Endothelial cell of umbilical vein (primary cell): ENCODE results near the gene MCM7. TPM values are rescaled to one million over a fixed set of nuclear protein-coding genes. Genes with fewer than 3 reads are reported as not detected.

Experiments used
- BruUV-seq: library from RNA; stranded (reverse); fragments of 400-500 nt; replicated peaks from 2 replicates; lab custom pipeline; 2021; lab: Mats Ljungman, UMichigan
- CTCF ChIA-PET: fragments of 300-600, 350-600 bp; sonication (Branson Sonifier 250); formaldehyde crosslinking; loops from one replicate; lab custom pipeline; 2021; ENCODE audit warnings: antibody characterized with exemption, inconsistent platforms; lab: Charles Lee
- POLR2A ChIA-PET: fragments of 300-600, 350-600 bp; sonication (Branson Sonifier 250); formaldehyde crosslinking; loops from one replicate; lab custom pipeline; 2021; ENCODE audit warnings: antibody characterized with exemption, inconsistent platforms; lab: Charles Lee
- DNase-seq: peaks from one replicate; pipeline ENCODE4 v3.0.0-alpha.2; 2011; ENCODE audit warnings: low read depth, low spot score
- FAIRE-seq: peaks from 2 replicates; lab custom pipeline; 2011; peaks lifted over from hg19 to GRCh38; lab: Jason Lieb, UNC
- H2AFZ ChIP-seq: 2 replicates; pipeline ENCODE4 v1.6.0; 2012; ENCODE audit warnings: low read depth, low read length, control low read depth, inconsistent platforms
- H3K27ac ChIP-seq: 2 replicates; pipeline ENCODE4 v1.5.1; 2011; ENCODE audit warnings: low read depth, mild to moderate bottlenecking, control low read depth, low read length, moderate library complexity; ENCODE audit not compliant: insufficient read depth
- H3K27me3 ChIP-seq, 2 experiments: 2 replicates each; pipeline versions ENCODE4 v1.6.0 to v1.6.1; 2011; ENCODE audit warnings: low read length in 2 of 2, mixed read lengths in 1 of 2; ENCODE audit not compliant: control insufficient read depth in 2 of 2, insufficient read depth in 2 of 2
- H3K36me3 ChIP-seq, 2 experiments: 2 replicates in 1 of 2; 3 replicates in 1 of 2; pipeline ENCODE4 v1.5.1; 2011; ENCODE audit warnings: low read length in 2 of 2, mild to moderate bottlenecking in 1 of 2, moderate library complexity in 1 of 2; ENCODE audit not compliant: control insufficient read depth in 2 of 2, insufficient read depth in 2 of 2; ENCODE audit errors: extremely low read depth in 1 of 2
- H3K4me1 ChIP-seq: 3 replicates; pipeline ENCODE4 v1.5.1; 2011; ENCODE audit warnings: mild to moderate bottlenecking, low read length; ENCODE audit not compliant: control insufficient read depth, insufficient read depth; ENCODE audit errors: extremely low read depth
- H3K4me2 ChIP-seq: 2 replicates; pipeline ENCODE4 v1.6.1; 2011; ENCODE audit warnings: low read length, control low read depth, mixed read lengths; ENCODE audit not compliant: insufficient read depth
- H3K4me3 ChIP-seq, 3 experiments: fragments of 200-600 bp in 1 of 3; sonication (generic), shearing (Covaris generic) in 1 of 3; replicated peaks in 1 of 3; 2 replicates each; pipeline ENCODE4 v1.5.1; 2011 to 2016; ENCODE audit warnings: control low read depth in 3 of 3, low read length in 3 of 3, mild to moderate bottlenecking in 2 of 3, inconsistent platforms in 1 of 3, low read depth in 1 of 3, moderate library complexity in 1 of 3; ENCODE audit not compliant: insufficient read depth in 1 of 3
- H3K79me2 ChIP-seq: 2 replicates; pipeline ENCODE4 v1.6.0; 2012; ENCODE audit warnings: low read length, inconsistent platforms; ENCODE audit not compliant: control insufficient read depth, insufficient read depth
- H3K9ac ChIP-seq: replicated peaks from 2 replicates; pipeline ENCODE3; 2011; ENCODE audit warnings: low read length, control low read depth; ENCODE audit not compliant: insufficient read depth; ENCODE audit errors: extremely low read depth
- H3K9me1 ChIP-seq: replicated peaks from 3 replicates; pipeline ENCODE4 v1.6.0; 2011; ENCODE audit warnings: mild to moderate bottlenecking, low read length; ENCODE audit not compliant: control insufficient read depth, insufficient read depth; ENCODE audit errors: extremely low read depth
- H3K9me3 ChIP-seq: replicated peaks from 2 replicates; pipeline ENCODE4 v1.5.1; 2012; ENCODE audit warnings: low read length, inconsistent platforms; ENCODE audit not compliant: control insufficient read depth, insufficient read depth
- H4K20me1 ChIP-seq: replicated peaks from 2 replicates; pipeline ENCODE3; 2011; ENCODE audit warnings: mild to moderate bottlenecking, low read length; ENCODE audit not compliant: control insufficient read depth, insufficient read depth; ENCODE audit errors: extremely low read depth
- CTCF ChIP-seq, 2 donors: IDR thresholded peaks; 1 replicate in 1 of 2; 2 replicates in 1 of 2; pipeline ENCODE4 v1.5.1; 2011; ENCODE audit warnings: low read length in 2 of 2, mild to moderate bottlenecking in 2 of 2, moderate library complexity in 2 of 2, control low read depth in 1 of 2, inconsistent platforms in 1 of 2, low read depth in 1 of 2; ENCODE audit not compliant: insufficient read depth in 1 of 2; ENCODE audit errors: extremely low read depth in 1 of 2
- EZH2 ChIP-seq: IDR thresholded peaks from 2 replicates; pipeline ENCODE4 v1.6.1; 2012; ENCODE audit warnings: borderline replicate concordance, low read depth, mild to moderate bottlenecking, moderate library complexity, low read length, inconsistent platforms; ENCODE audit not compliant: severe bottlenecking
- FOS ChIP-seq: IDR thresholded peaks from 2 replicates; pipeline ENCODE4 v1.6.1; 2011; ENCODE audit warnings: mild to moderate bottlenecking, low read length, moderate library complexity, borderline replicate concordance; ENCODE audit not compliant: insufficient read depth
- GATA2 ChIP-seq: IDR thresholded peaks from 2 replicates; pipeline ENCODE4 v1.7.0; 2011; ENCODE audit warnings: low read depth, mild to moderate bottlenecking, moderate library complexity, mixed read lengths, low read length; ENCODE audit not compliant: insufficient read length, insufficient read depth
- JUN ChIP-seq: IDR thresholded peaks from 2 replicates; pipeline ENCODE4 v1.6.1; 2011; ENCODE audit warnings: borderline replicate concordance, low read depth; ENCODE audit not compliant: insufficient read length, insufficient read depth
- MAX ChIP-seq: IDR thresholded peaks from 2 replicates; pipeline ENCODE4 v1.6.1; 2011; ENCODE audit not compliant: insufficient read depth, insufficient read length
- MYC ChIP-seq: IDR thresholded peaks from one replicate; pipeline ENCODE4 v1.6.1; 2011; ENCODE audit warnings: mild to moderate bottlenecking, low read depth, low read length
- POLR2A ChIP-seq: IDR thresholded peaks from 2 replicates; pipeline ENCODE4 v1.6.1; 2012; ENCODE audit warnings: low read depth, mild to moderate bottlenecking, control low read depth, low read length
- POLR2AphosphoS5 ChIP-seq: IDR thresholded peaks from 2 replicates; pipeline ENCODE4 v1.6.1; 2012; ENCODE audit warnings: low read depth, mild to moderate bottlenecking, control low read depth, low read length, moderate library complexity; ENCODE audit not compliant: insufficient read depth
- dilution Hi-C: fragments of 300-500 bp; cut with MboI; formaldehyde crosslinking; loops from one replicate; pipeline ENCODE4 v1.15.0; 2019; ENCODE audit warnings: low sequenced_read_pairs; ENCODE audit not compliant: extremely low pct_ligation_motif_present
- intact Hi-C: fragments of 100-400 bp; cut with micrococcal nuclease; formaldehyde crosslinking; loops from one replicate; pipeline ENCODE4 v1.10.0; 2022
- polyA plus RNA-seq, 4 experiments: library from polyadenylated mRNA; depleted of rRNA in 3 of 4; stranded (reverse) in 3 of 4; unstranded in 1 of 4; fragments of >200 nt; gene quantifications; 2 replicates each; pipeline versions ENCODE4 v1.2.1 to v1.2.3, GENCODE V29; 2011 to 2012; ENCODE audit warnings: missing spikeins in 1 of 4
- total RNA-seq: library from RNA; stranded (reverse); gene quantifications from 2 replicates; pipeline ENCODE4 v1.2.3, GENCODE V29; 2021

MCM7 gene
- total and polyA plus RNA-seq, 2 donors (not counting 3 experiments of a cell fraction or from before 2014, with no cell fraction given): 156 to 187 TPM

GRCh38 chr7:100115026-100115425 is 13.8 kb upstream of the MCM7 start:
- DNase-seq: no peak
- Histone ChIP-seq H4K20me1 (no peaks in the 10 kb centered on the region), H3K9me3 (no peaks in the 10 kb centered on the region), H3K4me2 (no peak overlapping the region), H2AFZ (no peak overlapping the region), H3K27ac (no peak overlapping the region), H3K27me3 (no peaks in the 10 kb centered on the region), H3K9ac (no peak overlapping the region), H3K4me3 (no peak overlapping the region), H3K4me1 (peaks cover 5% of the 10 kb centered on the region), H3K36me3 (peaks cover 2 to 18% of the 10 kb centered on the region in 2 experiments), H3K9me1 (no peaks in the 10 kb centered on the region), H3K79me2 (peaks cover 8% of the 10 kb centered on the region)
- no peak for FAIRE-seq
- no TSS peak for BruUV-seq
- no peak for TF ChIP-seq MYC
- no peak for TF ChIP-seq JUN
- TF ChIP-seq GATA2: no peak
- no peak for TF ChIP-seq FOS
- no peak for TF ChIP-seq POLR2A
- TF ChIP-seq MAX: no peak
- no peak for TF ChIP-seq POLR2AphosphoS5
- no peak for TF ChIP-seq CTCF (IDR thresholded peaks at IDR 0.05; ENCODE audit: extremely low read depth in 1 of 2, insufficient read depth in 1 of 2, low read depth in 1 of 2, low read length in 2 of 2)
- no peak for TF ChIP-seq EZH2
- dilution Hi-C loops (no loop called here), intact Hi-C loops (no loop called here)
- ChIA-PET POLR2A (no interaction called here), CTCF (no interaction called here)
